Hematopoietic multipotent progenitor cell treated with erythropoietin and hydrocortisone succinate and interleukin-3 and kit ligand, for 6 days (in vitro differentiated cells): ENCODE results near the gene WFDC1.

ENCODE experiments used
- DNase-seq: peaks from one replicate; pipeline ENCODE4 v3.0.0-alpha.2; 2015

WFDC1 gene

DNA sequence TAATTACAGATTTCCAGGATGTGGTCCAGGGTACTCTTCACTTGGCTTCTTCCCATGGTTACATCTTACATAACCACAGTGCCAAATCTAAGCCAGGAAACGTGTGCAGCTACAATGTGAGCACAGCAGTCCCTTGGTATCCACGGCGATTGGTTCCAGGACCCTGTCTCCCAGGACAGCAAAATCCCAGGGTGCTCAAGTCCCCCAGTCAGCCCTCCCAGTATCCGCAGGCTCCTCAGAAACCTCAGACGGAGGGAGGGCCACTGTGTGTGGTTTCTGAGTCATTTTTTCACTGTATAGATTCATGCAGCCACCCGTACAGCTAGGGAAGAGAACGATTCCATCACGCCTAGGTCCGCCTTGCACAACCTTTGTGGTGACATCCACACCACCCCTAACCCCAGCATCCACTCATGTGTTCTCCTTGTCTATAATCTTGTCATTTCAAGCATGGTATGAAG lies 62.5 kb downstream of the WFDC1 start:
- peak; percentile 31 for DNase-seq

DNA sequence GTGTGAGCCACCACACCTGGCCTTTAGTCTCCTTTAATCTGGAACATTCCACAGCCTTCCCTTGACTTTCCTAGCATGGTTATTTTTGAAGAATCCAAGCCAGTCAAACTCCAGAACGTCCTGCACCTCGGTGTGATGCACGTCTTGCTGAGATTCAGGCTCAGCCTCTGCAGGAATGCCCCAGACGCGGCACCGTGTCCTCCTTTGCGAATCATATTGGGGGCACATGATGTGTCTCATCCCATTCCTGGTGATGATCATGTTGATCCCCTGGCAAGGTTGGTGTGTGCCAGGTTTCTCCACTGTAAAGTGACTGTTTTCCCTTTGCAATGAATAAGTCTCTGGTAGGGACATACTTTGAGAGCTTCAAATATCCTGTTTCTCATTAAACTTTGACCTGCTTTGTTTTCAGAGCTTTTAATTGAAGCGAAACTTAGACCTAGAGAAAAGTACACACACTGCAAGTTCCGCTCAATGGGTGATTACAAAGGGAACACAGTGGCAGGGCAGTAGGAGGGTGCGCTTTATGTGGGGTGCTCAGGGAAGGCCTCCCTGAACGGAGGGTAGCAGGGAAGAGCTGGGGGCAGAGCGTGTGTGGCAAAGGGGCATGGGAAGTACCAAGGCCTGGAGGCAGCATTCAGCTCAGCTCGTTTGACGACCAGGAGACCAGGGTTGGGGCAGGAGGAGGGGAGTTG lies 64.1 kb downstream of the WFDC1 start:
- no peak for DNase-seq

DNA sequence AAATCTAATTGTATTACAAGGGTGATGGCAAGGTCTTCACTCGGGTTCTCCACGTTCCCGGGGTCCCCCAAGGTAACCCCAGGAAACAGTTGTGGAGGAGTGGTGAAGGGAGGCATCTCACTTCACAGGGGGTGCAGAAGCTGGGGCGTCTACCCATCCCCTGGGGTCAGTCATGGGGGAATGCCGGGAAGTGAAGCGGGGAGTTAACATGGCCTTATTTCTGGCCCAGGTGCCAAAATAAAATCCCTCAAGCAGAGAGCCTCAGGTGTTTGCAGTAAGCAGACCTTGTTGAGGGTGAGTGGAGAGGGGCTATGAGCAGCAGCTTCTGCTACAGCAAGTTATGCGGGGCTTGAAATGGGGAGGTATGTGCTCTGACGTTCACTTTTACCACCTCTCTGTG lies 64.6 kb downstream of the WFDC1 start:
- no peak for DNase-seq

DNA sequence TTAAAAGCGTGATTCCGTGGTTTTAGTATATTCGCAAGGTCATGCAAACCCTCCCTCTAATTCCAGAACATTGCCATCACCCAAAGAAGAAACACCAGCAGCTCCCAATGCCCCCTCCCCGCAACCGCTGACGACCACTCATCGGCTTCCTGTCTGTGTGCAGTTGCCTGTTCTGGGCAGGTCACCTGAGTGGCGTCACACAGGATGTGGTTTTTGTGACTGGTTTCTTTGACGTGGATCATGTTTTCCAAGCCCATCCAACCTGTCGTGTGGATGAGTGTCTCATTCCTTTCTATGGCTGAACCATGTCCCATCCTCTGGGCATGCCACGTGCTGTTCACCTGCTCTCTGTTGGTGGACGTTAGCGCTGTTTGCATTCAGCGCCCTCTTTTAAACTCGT lies 65.5 kb downstream of the WFDC1 start:
- no peak for DNase-seq

DNA sequence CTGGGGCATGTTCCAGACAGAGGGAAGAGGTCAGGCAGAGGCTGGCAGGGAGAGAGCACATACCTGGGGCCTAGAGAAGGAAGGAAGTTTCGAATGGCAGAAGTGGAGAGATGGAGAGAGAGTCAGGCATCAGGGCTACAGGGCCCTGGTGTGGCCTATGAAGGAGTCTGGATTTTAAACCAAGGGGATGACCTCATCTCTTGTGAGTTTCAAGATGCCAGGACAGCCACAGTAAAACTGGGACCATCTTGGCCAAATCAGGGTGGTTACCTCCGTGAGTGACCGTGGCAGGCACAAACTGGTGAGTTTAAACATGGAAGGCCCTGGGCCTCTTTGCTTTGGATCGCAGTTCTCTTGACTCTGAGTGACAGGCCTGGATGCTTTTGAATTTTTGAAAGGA lies 66.1 kb downstream of the WFDC1 start:
- DNase-seq = no peak

DNA sequence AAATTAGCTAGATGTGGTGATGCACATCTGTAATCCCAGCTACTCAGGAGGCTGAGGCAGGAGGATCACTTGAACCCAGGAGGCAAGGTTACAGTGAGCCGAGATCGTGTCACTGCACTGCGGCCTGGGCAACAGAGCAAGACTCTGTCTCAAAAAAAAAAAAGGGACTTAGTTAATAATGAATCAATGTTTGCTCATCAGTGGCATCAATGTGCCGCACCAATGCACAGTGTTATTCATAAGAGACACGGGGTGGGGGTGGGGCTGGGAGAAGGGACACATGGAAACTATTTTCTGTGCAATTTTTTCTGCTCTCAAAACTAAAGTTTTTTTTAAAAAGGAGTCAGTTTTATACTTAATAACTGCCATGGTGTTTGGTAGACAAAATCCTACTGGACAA lies 66.9 kb downstream of the WFDC1 start:
- no peak for DNase-seq

DNA sequence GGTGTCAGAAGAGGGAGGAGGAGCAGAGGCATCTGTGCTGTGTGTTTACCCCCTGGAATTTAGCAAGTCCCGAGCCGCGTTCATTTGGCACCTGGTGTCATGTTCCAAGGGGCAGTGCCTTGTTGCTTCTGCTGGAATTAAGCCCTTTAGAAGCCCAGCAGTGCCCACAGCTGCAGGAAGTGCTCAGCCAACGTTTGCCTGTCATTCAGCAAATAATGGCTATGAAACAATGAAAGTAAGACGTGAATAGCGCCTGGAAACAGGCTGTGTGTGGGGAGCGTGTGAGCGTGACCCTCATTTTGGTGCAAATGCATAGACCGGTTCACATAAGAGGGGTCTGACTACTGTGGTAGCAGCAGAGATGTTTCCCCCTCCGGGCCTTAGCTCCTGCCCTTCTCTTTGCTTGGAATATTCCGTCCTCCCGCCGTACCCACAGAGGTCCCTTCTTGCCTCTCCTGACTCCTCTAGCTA lies 67.8 kb downstream of the WFDC1 start:
- no peak for DNase-seq

DNA sequence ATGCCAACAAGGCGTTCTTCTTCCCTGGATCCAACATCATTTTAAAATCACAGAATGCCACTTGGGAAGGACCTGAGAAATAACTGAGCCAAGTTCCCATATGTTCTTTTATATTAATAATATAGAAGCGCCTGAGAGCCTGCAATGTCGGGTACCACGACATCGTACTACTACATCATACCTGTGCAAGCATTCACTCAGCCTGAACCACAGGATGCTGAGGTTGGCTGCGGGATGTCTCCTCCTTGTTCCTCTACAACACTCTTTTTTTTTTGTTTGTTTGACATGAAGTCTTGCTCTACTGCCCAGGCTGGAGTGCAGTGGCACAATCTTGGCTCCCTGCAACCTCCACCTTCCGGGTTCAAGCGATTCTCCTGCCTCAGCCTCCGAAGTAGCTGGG lies 71.5 kb downstream of the WFDC1 start:
- no peak for DNase-seq

DNA sequence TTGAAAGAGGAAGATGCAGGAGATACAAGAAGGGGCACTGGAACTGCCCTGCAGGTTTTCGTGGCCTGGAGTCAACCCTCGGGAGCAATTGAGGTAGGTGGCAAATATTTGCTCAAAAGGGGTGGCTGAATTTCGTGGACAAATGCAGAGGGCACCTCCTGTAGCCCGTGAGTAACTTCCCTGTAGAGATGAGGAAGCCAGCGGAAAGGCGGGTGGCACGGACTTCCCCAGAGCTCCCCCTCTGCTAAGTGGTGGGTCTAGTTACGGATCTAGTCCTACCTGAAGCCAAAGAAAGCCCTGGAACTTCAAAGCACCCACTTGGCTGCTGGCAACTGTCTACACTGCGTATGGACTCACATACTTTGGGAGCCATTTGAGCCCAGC lies 72.6 kb downstream of the WFDC1 start:
- no peak for DNase-seq

DNA sequence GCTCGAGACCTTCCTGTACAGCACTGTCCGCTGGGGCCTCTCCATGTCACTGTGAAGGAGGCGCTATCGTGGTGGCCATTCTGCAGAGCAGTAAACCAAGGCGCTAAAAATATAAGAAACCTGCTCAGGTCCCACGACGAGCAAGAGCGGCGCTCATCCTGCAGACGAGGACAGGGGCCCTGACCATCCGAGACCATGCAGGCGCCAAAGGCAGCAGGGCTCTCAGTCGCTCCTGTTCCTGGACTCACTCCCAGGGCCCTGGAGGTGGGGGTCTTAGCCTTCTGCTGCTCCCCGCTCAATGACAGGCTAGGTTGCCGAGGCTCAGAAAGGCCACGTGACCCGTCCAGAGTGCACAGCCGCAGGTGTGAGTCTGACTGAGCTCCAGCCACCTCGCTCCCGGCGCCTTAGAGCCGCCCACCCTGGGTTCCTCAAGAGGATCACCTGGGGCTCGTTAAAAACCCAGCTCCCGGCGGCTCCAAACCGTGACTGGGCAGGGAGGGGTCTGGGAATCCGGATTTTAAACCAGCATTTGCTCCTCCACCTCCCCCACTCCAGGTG lies 73.2 kb downstream of the WFDC1 start:
- no peak for DNase-seq

DNA sequence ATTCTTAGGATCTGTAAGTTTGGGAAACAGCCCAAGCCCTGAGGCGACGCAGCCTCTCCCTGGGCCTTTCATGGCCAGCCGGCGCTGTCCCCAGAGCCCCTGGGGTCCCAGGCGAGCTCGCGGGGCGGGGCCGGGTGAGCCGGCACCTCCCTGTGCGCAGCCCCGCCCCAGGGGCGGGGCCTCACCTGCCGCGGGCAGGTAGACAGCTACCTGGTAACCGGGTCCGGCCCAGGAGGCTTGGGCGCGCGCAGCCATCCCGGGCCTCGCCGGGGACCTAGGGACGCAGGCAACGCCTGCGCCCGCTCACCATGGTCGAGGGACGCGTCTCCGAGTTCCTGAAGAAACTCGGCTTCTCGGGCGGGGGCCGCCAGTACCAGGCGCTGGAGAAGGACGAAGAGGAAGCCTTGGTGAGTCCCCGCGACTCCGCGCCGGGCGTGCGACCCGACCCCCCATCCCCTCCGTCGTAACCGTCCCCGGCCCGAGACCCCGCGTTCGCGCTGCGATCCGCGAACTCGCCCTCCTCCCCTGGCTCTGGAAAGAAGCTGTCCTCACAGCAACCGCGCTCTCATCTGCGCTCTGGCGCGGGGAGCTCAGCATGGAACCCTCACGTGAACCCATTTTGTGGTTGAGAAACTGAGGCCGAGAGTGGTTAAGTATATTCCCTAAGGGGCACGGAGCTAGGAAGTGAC lies 73.8 kb downstream of the WFDC1 start, which contains the start of gene ATP2C2:
TSS of gene ATP2C2 (plus strand) at position 231 of the 689 bp plus-strand sequence. CDS start at position 309, 78 bp downstream.
- no peak for DNase-seq

DNA sequence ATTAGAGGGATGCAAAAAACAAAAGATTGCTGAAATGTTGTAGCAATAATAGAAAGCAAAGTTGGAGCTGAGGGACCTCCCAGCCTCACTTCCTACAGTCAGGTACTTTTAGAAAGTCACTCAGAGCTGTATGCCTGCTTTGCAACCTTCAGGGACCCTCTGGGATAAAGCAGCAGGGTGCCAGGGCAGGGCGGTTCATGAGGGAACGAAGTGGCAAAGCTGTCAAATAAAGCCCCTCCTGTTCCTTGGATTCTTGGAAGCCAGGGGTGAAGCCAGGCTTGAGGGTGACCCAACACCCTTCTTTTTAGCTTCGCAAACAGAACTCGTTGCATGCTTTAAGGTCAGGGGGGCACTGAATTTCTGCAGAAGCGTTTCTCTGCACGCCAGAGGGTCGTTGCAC lies 74.4 kb downstream of the WFDC1 start:
- no peak for DNase-seq

DNA sequence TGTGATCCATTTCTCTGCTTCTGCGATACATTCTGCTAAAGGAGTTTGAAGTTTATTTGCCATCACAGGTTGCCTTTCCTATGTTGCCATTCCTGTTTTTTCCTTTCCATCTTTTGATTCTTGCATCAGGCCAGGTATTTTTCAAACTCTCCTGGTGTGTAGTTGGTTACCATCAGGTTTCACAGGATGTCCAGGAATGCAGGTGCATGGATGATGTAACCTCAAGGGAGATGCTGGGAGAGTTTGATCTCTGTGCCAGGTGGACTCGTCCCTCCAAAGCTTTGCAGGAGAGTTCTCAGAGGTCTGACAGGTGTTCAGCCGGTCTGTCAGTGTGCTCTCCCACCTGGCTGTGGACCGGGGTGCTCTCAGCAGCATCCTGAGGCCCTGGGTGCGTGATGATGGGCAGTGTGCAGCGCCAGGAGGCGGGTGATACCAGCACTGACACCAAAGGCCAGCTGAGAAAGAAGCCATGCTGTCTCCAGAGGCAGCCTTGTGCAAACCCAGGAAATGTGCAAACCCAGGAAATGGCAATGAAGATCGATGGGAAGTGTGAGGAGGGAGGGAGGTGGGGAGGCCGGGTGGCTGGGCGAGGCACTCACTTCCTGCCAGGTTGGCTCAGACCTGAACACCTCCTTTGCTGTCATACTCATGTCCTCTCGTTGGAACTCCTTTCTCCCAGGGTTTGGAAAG lies 75.4 kb downstream of the WFDC1 start:
- DNase-seq = no peak

DNA sequence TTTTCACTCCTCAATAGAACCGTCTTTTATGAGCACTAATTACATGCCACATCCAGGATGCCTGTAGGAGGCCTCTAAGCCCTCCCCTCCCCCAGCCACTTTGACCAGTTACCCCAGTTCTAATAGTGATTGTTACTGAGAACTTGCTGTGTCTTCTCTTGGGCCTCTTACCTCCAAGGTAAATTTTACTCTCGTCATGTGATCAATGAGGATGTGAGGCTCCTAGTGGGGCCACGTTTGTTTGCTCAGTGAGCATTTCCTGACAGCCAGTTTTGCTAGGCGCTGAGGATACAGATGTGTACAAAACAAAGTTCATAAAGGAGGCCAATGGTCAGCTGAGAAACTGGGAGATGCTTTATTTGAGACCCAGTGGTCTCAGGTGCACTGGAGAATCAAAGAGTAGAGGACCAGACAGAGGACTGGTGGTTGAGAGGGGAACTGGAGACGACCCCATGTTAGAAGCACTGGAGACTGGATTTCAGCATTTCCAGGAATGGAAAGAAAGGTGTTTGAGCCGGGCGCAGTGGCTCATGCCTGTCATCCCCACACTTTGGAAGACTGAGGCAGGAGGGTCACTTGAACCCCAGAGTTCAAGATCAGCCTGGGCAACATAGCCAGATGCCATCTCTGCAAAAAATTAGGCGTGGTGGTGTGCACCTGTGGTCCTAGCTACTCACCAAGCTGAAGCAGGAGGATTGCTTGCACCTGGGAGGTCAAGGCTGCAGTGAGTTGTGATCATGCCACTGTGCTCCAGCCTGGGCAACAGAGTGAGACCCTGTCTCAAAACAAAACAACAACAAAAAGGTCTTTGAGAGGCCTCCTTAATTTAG lies 76.3 kb downstream of the WFDC1 start:
- DNase-seq = no peak

DNA sequence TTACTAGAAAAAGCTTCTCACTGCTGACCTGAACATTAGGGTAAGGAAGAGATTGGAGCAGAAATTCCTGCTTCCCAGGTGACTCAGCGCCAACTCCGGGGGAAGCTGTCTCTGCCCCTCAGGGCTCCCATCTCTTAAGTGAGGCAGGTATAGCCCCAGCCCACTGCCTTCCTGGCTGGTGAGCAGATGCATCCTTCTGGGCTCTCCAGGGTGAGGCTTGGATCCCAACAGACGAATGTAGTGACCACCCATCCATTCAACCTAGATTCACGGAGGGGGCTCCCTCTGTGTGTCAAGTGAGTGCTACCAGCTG lies 76.8 kb downstream of the WFDC1 start:
- DNase-seq = no peak

DNA sequence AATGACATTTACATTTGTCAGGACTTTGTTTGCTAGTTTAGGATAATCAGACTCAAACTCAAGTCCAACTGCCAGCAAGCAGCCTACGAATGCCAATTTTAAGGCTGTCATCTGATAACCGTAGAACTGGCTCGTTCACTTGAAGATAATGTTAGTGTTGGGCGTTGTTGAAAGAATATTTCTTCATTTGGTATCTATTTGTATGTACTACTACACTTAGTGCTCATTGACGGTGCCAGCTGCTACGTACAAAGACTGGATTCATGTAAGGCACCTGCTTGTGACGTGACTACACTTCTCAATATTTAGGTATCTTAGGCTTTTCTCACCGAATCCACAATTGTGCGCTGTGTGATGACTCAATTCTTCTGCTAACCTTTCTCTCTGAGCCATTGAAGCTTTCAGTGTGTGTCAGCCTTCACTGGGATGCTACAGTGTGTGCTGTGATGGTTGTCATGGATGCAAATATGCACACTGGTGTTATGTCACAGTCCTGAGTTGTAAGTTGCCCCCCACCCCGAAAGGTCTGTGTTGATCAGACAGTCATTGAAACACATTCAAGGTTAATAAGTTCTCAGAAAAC lies 79.3 kb downstream of the WFDC1 start:
- DNase-seq = no peak

DNA sequence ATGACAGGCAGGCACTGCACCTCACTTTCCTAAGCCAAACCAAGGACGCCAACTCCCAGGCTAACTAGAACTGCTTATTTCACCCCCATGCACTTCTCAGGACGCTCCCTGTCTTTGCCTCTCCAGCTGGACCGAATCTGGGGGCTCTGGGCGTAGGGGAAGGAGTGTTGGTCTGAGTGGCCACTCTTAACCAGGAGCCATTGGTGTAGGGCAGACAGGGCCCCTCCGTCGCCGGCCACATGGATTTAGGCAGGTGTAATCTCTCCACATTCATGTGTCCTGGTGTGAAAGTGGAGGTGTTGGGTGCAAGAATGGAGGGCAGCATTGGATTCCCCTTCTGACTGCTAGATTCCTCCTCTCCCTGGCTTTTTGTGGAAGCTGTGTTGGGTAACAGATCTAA lies 83.4 kb downstream of the WFDC1 start:
- DNase-seq = no peak

DNA sequence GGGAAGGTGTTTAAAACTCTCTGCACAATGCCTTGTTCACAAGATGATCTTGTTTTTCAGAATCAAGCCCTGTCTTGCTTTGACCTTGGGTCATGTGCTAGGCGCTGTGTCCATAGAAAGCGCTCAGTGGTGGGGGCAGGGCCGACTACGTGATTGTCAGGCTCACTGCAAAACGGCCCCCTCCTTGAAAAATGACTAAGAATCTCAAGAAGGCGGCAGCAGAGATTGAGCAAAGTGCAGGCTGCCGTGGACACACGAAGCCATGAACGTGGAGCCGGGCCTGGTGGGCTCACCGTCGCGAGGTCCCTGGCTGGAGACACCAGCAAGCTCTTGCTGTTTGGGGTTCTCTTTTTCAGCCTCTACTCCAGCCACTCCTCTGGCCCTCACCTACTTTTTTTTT lies 83.9 kb downstream of the WFDC1 start:
- no peak for DNase-seq

DNA sequence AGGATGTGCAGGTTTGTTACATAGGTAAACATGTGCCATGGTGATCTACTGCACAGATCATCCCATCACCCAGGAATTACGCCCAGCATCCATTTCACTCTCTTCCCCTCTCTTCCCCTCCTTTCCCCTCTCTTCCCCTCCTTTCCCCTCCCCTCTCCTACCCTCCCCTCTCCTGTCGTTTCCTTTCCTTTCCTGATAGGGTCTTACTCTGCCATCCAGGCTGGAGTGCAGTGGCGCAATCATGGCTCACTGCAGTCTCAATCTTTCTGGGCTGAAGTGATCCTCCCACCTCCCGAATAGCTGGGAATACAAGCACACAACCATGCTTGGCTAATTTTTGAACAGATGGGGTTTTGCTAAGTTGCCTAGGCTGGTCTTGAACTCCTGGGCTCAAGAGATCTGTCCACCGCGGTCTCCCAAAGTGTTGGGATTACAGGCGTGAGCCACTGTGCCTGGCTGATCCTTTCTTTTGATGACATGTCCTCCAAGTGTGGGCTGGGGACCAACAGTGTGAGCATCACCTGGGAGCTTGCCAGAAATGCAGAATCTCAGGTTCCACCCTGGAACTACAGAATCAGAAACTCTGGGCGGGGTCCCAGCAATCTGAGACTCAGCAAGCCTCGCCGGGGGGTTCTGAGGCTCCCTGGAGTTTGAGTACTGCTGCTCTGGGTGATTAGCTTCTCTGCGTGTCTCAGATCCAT lies 84.5 kb downstream of the WFDC1 start:
- DNase-seq = no peak
